Activated B cell treated with CpG ODN at 0.5 μM for 24 hours (primary cell): ENCODE data around the gene BRPF1. TPM values are rescaled to one million over a fixed set of nuclear protein-coding genes. Genes with fewer than 3 reads are reported as not detected.
"Not testable (repeated sequence)": the region's sequence is repeated elsewhere in the genome, so short reads cannot be mapped to it uniquely, and the experiment has no call there.

ENCODE experiments used
- ATAC-seq: fragments of 200-7000 bp; cut with Tn5 transposase; one replicate; pipeline ENCODE4 v1.10.0; 2021; ENCODE audit warnings: low read depth, mild to moderate bottlenecking, moderate library complexity
- CTCF ChIA-PET: fragments of 350-600 bp; sonication (Branson Sonifier 250); formaldehyde crosslinking; loops from one replicate; lab custom pipeline; 2021; ENCODE audit warnings: antibody characterized with exemption; lab: Charles Lee
- POLR2A ChIA-PET: fragments of 350-600 bp; sonication (Branson Sonifier 250); formaldehyde crosslinking; loops from one replicate; lab custom pipeline; 2021; ENCODE audit warnings: antibody characterized with exemption; lab: Charles Lee
- DNase-seq: peaks from one replicate; pipeline ENCODE4 v3.0.0; 2022
- H3K27ac Mint-ChIP-seq: one replicate; pipeline ENCODE4 v1.8.0; 2020; ENCODE audit warnings: mixed read lengths
- H3K27me3 Mint-ChIP-seq: one replicate; pipeline ENCODE4 v1.8.0; 2021; ENCODE audit warnings: mixed read lengths
- H3K36me3 Mint-ChIP-seq: one replicate; pipeline ENCODE4 v1.8.0; 2021; ENCODE audit warnings: low read depth, mixed read lengths
- H3K4me1 Mint-ChIP-seq: one replicate; pipeline ENCODE4 v1.8.0; 2021; ENCODE audit warnings: mixed read lengths
- H3K4me3 Mint-ChIP-seq: one replicate; pipeline ENCODE4 v1.8.0; 2020; ENCODE audit warnings: mild to moderate bottlenecking, mixed read lengths
- H3K9me3 Mint-ChIP-seq: one replicate; pipeline ENCODE4 v1.8.0; 2020; ENCODE audit warnings: mixed read lengths
- CTCF ChIP-seq: fragments of 200-600 bp; IDR thresholded peaks from one replicate; pipeline ENCODE4 v1.8.0; 2022; ENCODE audit warnings: antibody characterized with exemption, mild to moderate bottlenecking
- intact Hi-C: fragments of 100-400 bp; cut with micrococcal nuclease; formaldehyde crosslinking; loops from one replicate; pipeline ENCODE4 v1.15.1; 2024
- total RNA-seq: library from RNA; stranded (reverse); gene quantifications from 2 replicates; pipeline ENCODE4 v1.2.3, GENCODE V29; 2022

The BRPF1 gene
- total RNA-seq, 1 donor from 2014 or later: 35.2 TPM

- H3K27me3 Mint-ChIP-seq: peaks cover 6% of the 10 kb centered on the region
- peak overlapping the region; percentile 58 for H3K4me3 Mint-ChIP-seq
- ATAC-seq: no peak
- ChIA-PET POLR2A (interaction anchor here (0.6 to 3.4 kb wide), 4 partner anchors 10 to 22 kb away, joined by 4 to 16 read pairs (median 9); partner anchors contain the start of gene ARPC4), CTCF (interaction anchor here (1.0 to 1.1 kb wide), 2 partner anchors 12 to 16 kb away, joined by 3 read pairs; no protein-coding TSS in a partner anchor)
- no peak for DNase-seq
- intact Hi-C loops: no loop called here
- no peaks in the 10 kb centered on the region for H3K9me3 Mint-ChIP-seq
- no peak overlapping the region for H3K27ac Mint-ChIP-seq
- no peaks in the 10 kb centered on the region for H3K36me3 Mint-ChIP-seq
- no peak for TF ChIP-seq CTCF
- peaks cover 20% of the 10 kb centered on the region for H3K4me1 Mint-ChIP-seq
These were observed 38.8 kb downstream of the BRPF1 start for GRCh38 chr3:9770276-9770812.

- ATAC-seq, H3K27ac Mint-ChIP-seq, DNase-seq, intact Hi-C loops, H3K9me3 Mint-ChIP-seq, H3K4me3 Mint-ChIP-seq, H3K36me3 Mint-ChIP-seq, H3K27me3 Mint-ChIP-seq: not testable (repeated sequence)
- H3K4me1 Mint-ChIP-seq: peaks cover 20% of the 10 kb centered on the region
- ChIA-PET POLR2A (interaction anchor here (0.8 to 3.4 kb wide), 3 partner anchors 10 to 23 kb away, joined by 6 to 16 read pairs (median 13); no protein-coding TSS in a partner anchor), CTCF (interaction anchor here (1.1 kb wide), 1 partner anchor 11 kb away, joined by 3 read pairs; no protein-coding TSS in a partner anchor)
These were observed 39.5 kb downstream of the BRPF1 start for GRCh38 chr3:9771007-9771406.

GRCh38 chr3:9776896-9777693, 45.6 kb downstream of the BRPF1 start:
- ChIA-PET CTCF (interaction anchor here (0.7 kb wide), 1 partner anchor 49 kb away, joined by 3 read pairs; no protein-coding TSS in a partner anchor), POLR2A (interaction anchor here (1.0 kb wide), 1 partner anchor 16 kb away, joined by 7 read pairs; the partner anchor contains the start of gene ARPC4)
- Mint-ChIP-seq H3K9me3 (no peaks in the 10 kb centered on the region), H3K27me3 (no peaks in the 10 kb centered on the region), H3K27ac (peak overlapping the region; percentile 30), H3K36me3 (peaks cover 1% of the 10 kb centered on the region), H3K4me3 (no peak overlapping the region), H3K4me1 (peaks cover 48% of the 10 kb centered on the region)
- no peak for TF ChIP-seq CTCF
- no peak for DNase-seq
- intact Hi-C loops: no loop called here
- no peak for ATAC-seq

- Mint-ChIP-seq H3K36me3 (peaks cover 6% of the 10 kb centered on the region), H3K27ac (peak overlapping the region; percentile 30), H3K9me3 (no peaks in the 10 kb centered on the region), H3K27me3 (no peaks in the 10 kb centered on the region), H3K4me1 (peaks cover 53% of the 10 kb centered on the region), H3K4me3 (no peak overlapping the region)
- DNase-seq: no peak
- ChIA-PET POLR2A (interaction anchor here (0.6 to 5.6 kb wide), 5 partner anchors 18 to 381 kb away, joined by 3 to 57 read pairs (median 4); partner anchors contain the start of gene OGG1), CTCF (no interaction called here)
- no peak for TF ChIP-seq CTCF
- intact Hi-C loops: no loop called here
- ATAC-seq: no peak
These were observed 46.1 kb downstream of the BRPF1 start for GRCh38 chr3:9777694-9778021.

- Mint-ChIP-seq H3K4me1 (peaks cover 58% of the 10 kb centered on the region), H3K9me3 (no peaks in the 10 kb centered on the region), H3K4me3 (no peak overlapping the region), H3K27ac (peak overlapping the region; percentile 88), H3K27me3 (no peaks in the 10 kb centered on the region), H3K36me3 (peaks cover 12% of the 10 kb centered on the region)
- DNase-seq (no peak), ATAC-seq (no peak)
- CTCF ChIA-PET: no interaction called here
- intact Hi-C loops: loop anchor here (1.0 kb wide), 1 partner anchor 28 kb away; no protein-coding TSS in a partner anchor
- POLR2A ChIA-PET: interaction anchor here (0.6 to 5.6 kb wide), 6 partner anchors 14 to 382 kb away, joined by 3 to 57 read pairs (median 4); partner anchors contain the start of genes ARPC4 and OGG1
- no peak for TF ChIP-seq CTCF
These were observed 46.9 kb downstream of the BRPF1 start for GRCh38 chr3:9778143-9779074.
